Subcutaneous adipose tissue (tissue), 4 donors: Measurements from ENCODE around the gene LILRB3. TPM values are rescaled to one million over a fixed set of nuclear protein-coding genes. Genes with fewer than 3 reads are reported as not detected.

ENCODE experiments used
- CTCF ChIP-seq: fragments of 450-650 bp; IDR thresholded peaks from one replicate; pipeline ENCODE4 v1.5.1; 2016; ENCODE audit warnings: low read depth, mild to moderate bottlenecking, control low read depth, antibody characterized with exemption, moderate library complexity
- total RNA-seq, 4 donors: library from RNA; depleted of rRNA; stranded (reverse); fragments of >200 nt; gene quantifications; one replicate each; pipeline ENCODE4 v1.1.0, GENCODE V29; 2016

LILRB3 gene
- total RNA-seq, 4 donors from 2014 or later = 16.0 to 156 (median 43.1) TPM

GRCh38 chr19:54256250-54257115, 33.7 kb upstream of the LILRB3 start:
- no peak for TF ChIP-seq CTCF

GRCh38 chr19:54255105-54255775, 32.4 kb upstream of the LILRB3 start:
- no peak for TF ChIP-seq CTCF

- TF ChIP-seq CTCF = no peak
Observed at GRCh38 chr19:54254195-54254906, 31.5 kb upstream of the LILRB3 start.

- TF ChIP-seq CTCF = no peak
Observed at GRCh38 chr19:54253331-54254194, 30.8 kb upstream of the LILRB3 start.

- TF ChIP-seq CTCF = no peak
Observed at GRCh38 chr19:54252845-54253244, 30.0 kb upstream of the LILRB3 start.

- no peak for TF ChIP-seq CTCF
Observed at GRCh38 chr19:54252243-54252642, 29.4 kb upstream of the LILRB3 start.
